Panc1 (cell line): Measurements from ENCODE around the gene ADK.

Experiments used
- CTCF ChIP-seq: fragments of 450-650 bp; IDR thresholded peaks from 2 replicates; pipeline ENCODE4 v1.5.1; 2017; ENCODE audit warnings: mild to moderate bottlenecking
- SIN3A ChIP-seq: IDR thresholded peaks from 2 replicates; pipeline ENCODE4 v1.6.1; 2012; ENCODE audit warnings: low read depth, mild to moderate bottlenecking, low read length, moderate library complexity, borderline replicate concordance; ENCODE audit not compliant: insufficient read depth

GRCh38 chr10:74150204-74150989, 624 bp upstream of the ADK start, which contains the start of gene AP3M1:
- TF ChIP-seq CTCF (no peak), SIN3A (0 out of 2 replicates have a peak, but pooled peaks have one; percentile 46)
